SK-N-SH (cell line): Measurements from ENCODE around the gene MIAT. TPM values are rescaled to one million over a fixed set of nuclear protein-coding genes. Genes with fewer than 3 reads are reported as not detected.

Experiments used
- CTCF ChIA-PET: fragments of 300-600, 350-600 bp; formaldehyde crosslinking; extraction: SDS; loops from one replicate; lab custom pipeline; 2021; lab: Yijun Ruan, JAX
- POLR2A ChIA-PET: fragments of 350-600 bp; sonication (Branson Sonifier 250); formaldehyde crosslinking; extraction: SDS; loops from one replicate; lab custom pipeline; 2020; ENCODE audit warnings: antibody characterized with exemption, inconsistent platforms; lab: Yijun Ruan, JAX
- DNase-seq: peaks from one replicate; pipeline ENCODE4 v3.0.0; 2012
- H2AFZ ChIP-seq: fragments of 200-600 bp; sonication (generic); 2 replicates; pipeline ENCODE4 v1.8.1; 2016; ENCODE audit warnings: antibody characterized with exemption, mild to moderate bottlenecking, low read depth
- H3F3A ChIP-seq: fragments of 200-600 bp; sonication (generic); replicated peaks from 2 replicates; pipeline ENCODE3; 2016; ENCODE audit warnings: antibody characterized with exemption, mild to moderate bottlenecking; ENCODE audit not compliant: insufficient read depth
- H3K27ac ChIP-seq, 2 experiments: fragments of 200-500 bp in 1 of 2; fragments of 200-600 bp in 1 of 2; sonication (Bioruptor generic) in 1 of 2; sonication (generic), shearing (Covaris generic) in 1 of 2; 2 replicates each; pipeline versions ENCODE4 v1.5.1 to v1.6.1; 2014 to 2016; ENCODE audit warnings: low read depth in 2 of 2, inconsistent platforms in 1 of 2, low read length in 1 of 2, mild to moderate bottlenecking in 1 of 2, mixed read lengths in 1 of 2
- H3K27me3 ChIP-seq: fragments of 200-600 bp; sonication (generic), shearing (Covaris generic); 2 replicates; pipeline ENCODE4 v1.6.1; 2016; ENCODE audit warnings: mixed run types; ENCODE audit not compliant: insufficient read depth
- H3K36me3 ChIP-seq, 2 experiments: fragments of 200-500 bp in 1 of 2; fragments of 200-600 bp in 1 of 2; sonication (Bioruptor generic) in 1 of 2; sonication (generic) in 1 of 2; replicated peaks in 1 of 2; 2 replicates each; pipeline versions ENCODE3 to v1.5.1; 2014 to 2016; ENCODE audit warnings: low read length in 1 of 2, mild to moderate bottlenecking in 1 of 2; ENCODE audit not compliant: insufficient read depth in 2 of 2, control insufficient read depth in 1 of 2
- H3K4me1 ChIP-seq, 2 experiments: fragments of 200-500 bp in 1 of 2; fragments of 200-600 bp in 1 of 2; sonication (Bioruptor generic) in 1 of 2; sonication (generic), shearing (Covaris generic) in 1 of 2; 2 replicates each; pipeline versions ENCODE4 v1.5.1 to v1.6.1; 2014 to 2016; ENCODE audit warnings: low read depth in 1 of 2, low read length in 1 of 2, mixed run types in 1 of 2; ENCODE audit not compliant: insufficient read depth in 2 of 2, control insufficient read depth in 1 of 2
- H3K4me2 ChIP-seq: fragments of 200-600 bp; sonication (generic), shearing (Covaris generic); 2 replicates; pipeline ENCODE4 v1.6.1; 2017; ENCODE audit warnings: mixed run types
- H3K4me3 ChIP-seq, 2 experiments: fragments of 200-500 bp in 1 of 2; fragments of 200-600 bp in 1 of 2; sonication (Bioruptor generic) in 1 of 2; sonication (generic), shearing (Covaris generic) in 1 of 2; 2 replicates each; pipeline versions ENCODE4 v1.5.1 to v1.8.1; 2014 to 2016; ENCODE audit warnings: low read depth in 2 of 2, inconsistent platforms in 1 of 2, low read length in 1 of 2, mild to moderate bottlenecking in 1 of 2, mixed read lengths in 1 of 2, moderate library complexity in 1 of 2
- H3K79me2 ChIP-seq: fragments of 200-600 bp; sonication (generic); 2 replicates; pipeline ENCODE4 v1.8.1; 2017; ENCODE audit warnings: mild to moderate bottlenecking; ENCODE audit not compliant: insufficient read depth
- H3K9ac ChIP-seq: fragments of 200-600 bp; sonication (generic); 2 replicates; pipeline ENCODE4 v1.6.1; 2017; ENCODE audit warnings: mixed run types
- H3K9me2 ChIP-seq: fragments of 200-600 bp; sonication (generic); 2 replicates; pipeline ENCODE4 v1.6.1; 2017; ENCODE audit warnings: mixed run types
- H3K9me3 ChIP-seq: fragments of 200-600 bp; sonication (generic); 2 replicates; pipeline ENCODE4 v1.6.1; 2017; ENCODE audit warnings: mixed run types, mild to moderate bottlenecking, moderate library complexity
- H4K20me1 ChIP-seq: fragments of 200-600 bp; sonication (generic); 2 replicates; pipeline ENCODE4 v1.6.1; 2017; ENCODE audit warnings: mild to moderate bottlenecking, mixed run types; ENCODE audit not compliant: insufficient read depth
- CTCF ChIP-seq: fragments of 200-600 bp; sonication (generic); IDR thresholded peaks from 2 replicates; pipeline ENCODE4 v1.6.1; 2017; ENCODE audit warnings: antibody characterized with exemption, mild to moderate bottlenecking, moderate library complexity
- ELF1 ChIP-seq: IDR thresholded peaks from 2 replicates; pipeline ENCODE4 v1.4.0; 2012
- FOSL2 ChIP-seq: IDR thresholded peaks from 2 replicates; pipeline ENCODE4 v1.4.0; 2012; ENCODE audit warnings: low read depth, mild to moderate bottlenecking, moderate library complexity, borderline replicate concordance
- FOXJ3 ChIP-seq: sonication (generic); formaldehyde crosslinking; IDR thresholded peaks from 2 replicates; pipeline ENCODE4 v1.5.1; 2020; ENCODE audit warnings: mild to moderate bottlenecking, missing genetic modification reagents
- GATA2 ChIP-seq: sonication (generic); formaldehyde crosslinking; IDR thresholded peaks from 2 replicates; pipeline ENCODE4 v1.5.0; 2020; ENCODE audit warnings: mild to moderate bottlenecking, missing genetic modification reagents
- IRF3 ChIP-seq: fragments of 150-350 bp; IDR thresholded peaks from 2 replicates; pipeline ENCODE4 v1.6.1; 2016; ENCODE audit warnings: mild to moderate bottlenecking, low read depth, low read length
- MAX ChIP-seq: IDR thresholded peaks from 2 replicates; pipeline ENCODE4 v1.4.0; 2012; ENCODE audit warnings: low read depth
- MXI1 ChIP-seq: IDR thresholded peaks from 2 replicates; pipeline ENCODE4 v1.6.1; 2012; ENCODE audit warnings: mild to moderate bottlenecking, low read depth, low read length, improper control_type of control experiment
- NRF1 ChIP-seq: IDR thresholded peaks from 2 replicates; pipeline ENCODE4 v1.6.1; 2012; ENCODE audit warnings: low read depth, mild to moderate bottlenecking, low read length
- PBX3 ChIP-seq: IDR thresholded peaks from 2 replicates; pipeline ENCODE4; 2012
- POLR2AphosphoS5 ChIP-seq: IDR thresholded peaks from 2 replicates; pipeline ENCODE4 v1.6.1; 2012; ENCODE audit warnings: low read depth, low read length
- RXRA ChIP-seq: IDR thresholded peaks from 2 replicates; pipeline ENCODE4 v1.4.0; 2012; ENCODE audit warnings: low read depth, mild to moderate bottlenecking, borderline replicate concordance
- TCF12 ChIP-seq: IDR thresholded peaks from 2 replicates; pipeline ENCODE4 v1.4.0; 2012
- USF1 ChIP-seq: IDR thresholded peaks from 2 replicates; pipeline ENCODE4 v1.4.0; 2012; ENCODE audit warnings: low read depth, borderline replicate concordance
- USF2 ChIP-seq: fragments of 150-350 bp; IDR thresholded peaks from 2 replicates; pipeline ENCODE4 v1.6.1; 2017; ENCODE audit warnings: antibody characterized with exemption, low read length, low read depth, borderline replicate concordance
- ZBTB33 ChIP-seq: IDR thresholded peaks from 2 replicates; pipeline ENCODE4 v1.4.0; 2012; ENCODE audit warnings: low read depth, borderline replicate concordance
- WGBS: methylation state at CpG from one replicate; pipeline ENCODE4 v1.1.6; 2017; ENCODE audit warnings: low lambda C conversion rate; 5-methylcytosine and 5-hydroxymethylcytosine counted together
- polyA plus RNA-seq, 3 experiments: library from polyadenylated mRNA; depleted of rRNA; stranded (reverse); fragments of >200 nt; gene quantifications; 2 replicates each; pipeline ENCODE4 v1.2.3, GENCODE V29; 2012

The MIAT gene
- polyA plus RNA-seq, 1 of the 3 experiments (the other 2 are of a cell fraction) = 5.4 TPM

DNA sequence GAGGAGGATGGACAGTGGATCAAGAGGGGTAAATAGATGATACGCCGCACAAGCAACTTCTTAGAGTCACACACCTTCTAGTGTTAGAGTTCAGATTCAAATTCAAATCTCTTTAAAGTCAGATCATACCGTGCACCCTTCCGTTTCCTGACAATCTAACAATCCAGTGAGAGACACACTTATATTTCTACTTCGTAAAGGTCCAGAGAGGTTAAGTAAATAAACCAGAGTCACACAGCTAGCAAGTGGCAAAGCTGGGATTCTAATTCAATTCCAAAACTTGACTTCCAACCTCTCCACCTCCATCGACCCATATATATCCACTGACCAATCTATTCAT is 34.0 kb downstream of the MIAT start (continued):
- TF ChIP-seq POLR2AphosphoS5 = no peak
- TF ChIP-seq NRF1 = no peak

- Histone ChIP-seq H2AFZ (no peak overlapping the region), H3K9me3 (no peaks in the 10 kb centered on the region), H3K79me2 (no peaks in the 10 kb centered on the region), H3K4me3 (no peak overlapping the region), H3K27me3 (no peaks in the 10 kb centered on the region), H3K27ac (no peak overlapping the region), H3F3A (no peaks in the 10 kb centered on the region), H3K9me2 (no peaks in the 10 kb centered on the region), H4K20me1 (no peaks in the 10 kb centered on the region), H3K9ac (no peak overlapping the region), H3K36me3 (peaks cover 0 to 12% of the 10 kb centered on the region in 2 experiments), H3K4me1 (no peaks in the 10 kb centered on the region), H3K4me2 (no peak overlapping the region)
- ChIA-PET POLR2A (no interaction called here), CTCF (interaction anchor here (1.3 kb wide), 1 partner anchor 13 kb away, joined by 4 read pairs; no protein-coding TSS in a partner anchor)
- TF ChIP-seq ELF1 (no peak), MAX (no peak), PBX3 (no peak), FOXJ3 (CRISPR knock-in tag) (no peak), POLR2AphosphoS5 (no peak), USF2 (no peak), GATA2 (CRISPR knock-in tag) (no peak), FOSL2 (no peak), NRF1 (no peak), IRF3 (no peak), TCF12 (no peak), ZBTB33 (no peak), USF1 (no peak), RXRA (no peak), CTCF (no peak), MXI1 (no peak)
- WGBS = 76% methylated on average over 3 of the region's 3 CpGs
- DNase-seq = no peak
These were observed 34.8 kb downstream of the MIAT start for GRCh38 chr22:26692215-26692614.
